AG09309 (cell line): ENCODE results near the gene TTC21B.
A peak's percentile ranks its signal among the peaks of the same experiment; 100 is the strongest.

Source experiments
- DNase-seq: peaks from one replicate; pipeline ENCODE4 v3.0.0-alpha.2; 2010; ENCODE audit warnings: low read depth
- H3K4me3 ChIP-seq: 2 replicates; pipeline ENCODE4 v1.5.1; 2011; ENCODE audit warnings: mild to moderate bottlenecking, low read depth, low read length, moderate library complexity; ENCODE audit not compliant: control insufficient read depth
- CTCF ChIP-seq: IDR thresholded peaks from 2 replicates; pipeline ENCODE4 v1.5.1; 2011; ENCODE audit warnings: mild to moderate bottlenecking, low read depth, low read length, inconsistent platforms; ENCODE audit not compliant: insufficient read depth, control insufficient read depth; ENCODE audit errors: missing control alignments

Gene TTC21B

GRCh38 chr2:165969227-165969626 lies 15.7 kb upstream of the TTC21B start:
- no peak for DNase-seq
- peak; percentile 6 for TF ChIP-seq CTCF
- H3K4me3 ChIP-seq, result no peak overlapping the region

GRCh38 chr2:165967746-165968145 lies 14.2 kb upstream of the TTC21B start:
- no peak for TF ChIP-seq CTCF
- no peak for DNase-seq
- no peak overlapping the region for H3K4me3 ChIP-seq

- no peak for DNase-seq
- no peak overlapping the region for H3K4me3 ChIP-seq
- no peak for TF ChIP-seq CTCF
Observed at GRCh38 chr2:165961818-165962217, 8.2 kb upstream of the TTC21B start.

GRCh38 chr2:165959371-165959770 lies 5.8 kb upstream of the TTC21B start:
- no peak for TF ChIP-seq CTCF
- H3K4me3 ChIP-seq, result no peak overlapping the region
- DNase-seq, result no peak

GRCh38 chr2:165958313-165958960 lies 4.9 kb upstream of the TTC21B start:
- TF ChIP-seq CTCF, result no peak
- no peak for DNase-seq
- H3K4me3 ChIP-seq, result no peak overlapping the region

- no peak overlapping the region for H3K4me3 ChIP-seq
- no peak for TF ChIP-seq CTCF
- no peak for DNase-seq
Observed at GRCh38 chr2:165957030-165957675, 3.6 kb upstream of the TTC21B start.
